ENCODE measurements around the gene PDE7B. TPM values are rescaled to one million over a fixed set of nuclear protein-coding genes. Genes with fewer than 3 reads are reported as not detected.
A peak's percentile ranks its signal among the peaks of the same experiment; 100 is the strongest.

The PDE7B gene
- polyA plus RNA-seq, 1 of the 3 experiments (the other 2 are of a cell fraction), result 1.9 TPM

DNA sequence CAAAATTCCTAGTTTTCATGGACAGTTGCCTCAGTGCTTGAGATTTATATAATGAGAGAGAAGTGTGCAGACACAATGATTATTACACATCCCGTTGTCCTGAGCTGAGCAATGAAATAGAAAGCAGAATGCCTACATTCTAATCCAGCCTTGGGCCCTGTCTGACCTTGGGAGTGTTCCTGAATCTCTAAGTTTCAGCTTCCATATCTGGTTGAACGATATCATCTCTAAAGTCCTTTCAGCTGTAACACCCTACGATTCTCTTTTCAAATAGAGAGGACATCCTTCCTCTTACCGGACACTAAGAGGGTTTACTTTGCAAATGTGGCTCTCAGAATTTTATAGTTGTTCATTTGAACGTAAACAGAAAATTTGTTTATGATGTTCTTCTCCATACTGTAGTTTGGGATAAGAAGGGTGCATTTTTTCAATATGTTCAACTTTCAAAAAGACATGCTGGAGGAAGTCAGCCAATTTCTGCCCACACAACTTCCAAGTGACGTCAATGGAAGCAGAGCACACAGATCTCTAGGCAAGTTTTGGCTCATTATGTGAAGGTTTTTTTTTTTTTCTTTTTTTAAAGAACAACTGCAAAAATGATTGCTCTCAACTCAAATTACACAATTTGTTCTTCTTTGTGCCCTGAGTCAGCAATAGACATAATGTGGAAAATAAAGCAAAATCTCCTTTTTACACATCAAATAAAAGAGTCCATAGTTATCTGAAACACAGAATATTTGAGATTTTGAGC, 50.4 kb downstream of the PDE7B start:
- TF ChIP-seq, protein P1, sequence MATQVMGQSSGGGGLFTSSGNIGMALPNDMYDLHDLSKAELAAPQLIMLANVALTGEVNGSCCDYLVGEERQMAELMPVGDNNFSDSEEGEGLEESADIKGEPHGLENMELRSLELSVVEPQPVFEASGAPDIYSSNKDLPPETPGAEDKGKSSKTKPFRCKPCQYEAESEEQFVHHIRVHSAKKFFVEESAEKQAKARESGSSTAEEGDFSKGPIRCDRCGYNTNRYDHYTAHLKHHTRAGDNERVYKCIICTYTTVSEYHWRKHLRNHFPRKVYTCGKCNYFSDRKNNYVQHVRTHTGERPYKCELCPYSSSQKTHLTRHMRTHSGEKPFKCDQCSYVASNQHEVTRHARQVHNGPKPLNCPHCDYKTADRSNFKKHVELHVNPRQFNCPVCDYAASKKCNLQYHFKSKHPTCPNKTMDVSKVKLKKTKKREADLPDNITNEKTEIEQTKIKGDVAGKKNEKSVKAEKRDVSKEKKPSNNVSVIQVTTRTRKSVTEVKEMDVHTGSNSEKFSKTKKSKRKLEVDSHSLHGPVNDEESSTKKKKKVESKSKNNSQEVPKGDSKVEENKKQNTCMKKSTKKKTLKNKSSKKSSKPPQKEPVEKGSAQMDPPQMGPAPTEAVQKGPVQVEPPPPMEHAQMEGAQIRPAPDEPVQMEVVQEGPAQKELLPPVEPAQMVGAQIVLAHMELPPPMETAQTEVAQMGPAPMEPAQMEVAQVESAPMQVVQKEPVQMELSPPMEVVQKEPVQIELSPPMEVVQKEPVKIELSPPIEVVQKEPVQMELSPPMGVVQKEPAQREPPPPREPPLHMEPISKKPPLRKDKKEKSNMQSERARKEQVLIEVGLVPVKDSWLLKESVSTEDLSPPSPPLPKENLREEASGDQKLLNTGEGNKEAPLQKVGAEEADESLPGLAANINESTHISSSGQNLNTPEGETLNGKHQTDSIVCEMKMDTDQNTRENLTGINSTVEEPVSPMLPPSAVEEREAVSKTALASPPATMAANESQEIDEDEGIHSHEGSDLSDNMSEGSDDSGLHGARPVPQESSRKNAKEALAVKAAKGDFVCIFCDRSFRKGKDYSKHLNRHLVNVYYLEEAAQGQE (IDR thresholded peaks at IDR 0.05; ENCODE audit: low read depth, low read length), result no peak
- TF ChIP-seq CHD2 (IDR thresholded peaks at IDR 0.05; ENCODE audit: low read length, partially characterized antibody) (no peak), FOXJ3 (CRISPR knock-in tag; IDR thresholded peaks at IDR 0.05) (no peak), RXRA (IDR thresholded peaks at IDR 0.05; ENCODE audit: borderline replicate concordance, low read depth) (no peak), NRF1 (IDR thresholded peaks at IDR 0.05; ENCODE audit: low read depth, low read length) (no peak), RCOR1 (IDR thresholded peaks at IDR 0.05; ENCODE audit: low read length) (no peak), USF1 (IDR thresholded peaks at IDR 0.05; ENCODE audit: borderline replicate concordance, low read depth) (no peak), PBX3 (IDR thresholded peaks at IDR 0.05) (no peak)
- Histone ChIP-seq H3K4me3 (ENCODE audit: low read depth in 2 of 2, low read length in 1 of 2) (no peak overlapping the region), H4K20me1 (ENCODE audit: insufficient read depth) (no peaks in the 10 kb centered on the region), H3K9me3 (no peaks in the 10 kb centered on the region), H3K4me2 (no peak overlapping the region), H3K4me1 (ENCODE audit: control insufficient read depth in 1 of 2, insufficient read depth in 2 of 2, low read depth in 1 of 2, low read length in 1 of 2) (peaks cover 0 to 6% of the 10 kb centered on the region in 2 experiments; a peak in 2 of 4 replicates), H3K36me3 (replicated peaks in 1 of 2; ENCODE audit: control insufficient read depth in 1 of 2, insufficient read depth in 2 of 2, low read length in 1 of 2) (no peaks in the 10 kb centered on the region), H3K79me2 (ENCODE audit: insufficient read depth) (no peaks in the 10 kb centered on the region), H3K27ac (ENCODE audit: low read depth in 2 of 2, low read length in 1 of 2) (peak overlapping the region in 1 of 2 experiments; percentile 21; a peak in 1 of 4 replicates), H3K27me3 (ENCODE audit: insufficient read depth) (no peaks in the 10 kb centered on the region), H3K9me2 (no peaks in the 10 kb centered on the region), H3F3A (replicated peaks; ENCODE audit: insufficient read depth) (peaks cover 6% of the 10 kb centered on the region), H3K9ac (no peak overlapping the region), H2AFZ (ENCODE audit: low read depth) (no peak overlapping the region)
- 86% methylated on average over 6 of the region's 6 CpGs for WGBS (ENCODE audit: low lambda C conversion rate)
- POLR2A ChIA-PET, result no interaction called here
- no peak for DNase-seq
- CTCF ChIA-PET, result interaction anchor here (0.6 to 1.7 kb wide), 3 partner anchors 8 to 366 kb away, joined by 3 to 8 read pairs (median 3); no protein-coding TSS in a partner anchor

DNA sequence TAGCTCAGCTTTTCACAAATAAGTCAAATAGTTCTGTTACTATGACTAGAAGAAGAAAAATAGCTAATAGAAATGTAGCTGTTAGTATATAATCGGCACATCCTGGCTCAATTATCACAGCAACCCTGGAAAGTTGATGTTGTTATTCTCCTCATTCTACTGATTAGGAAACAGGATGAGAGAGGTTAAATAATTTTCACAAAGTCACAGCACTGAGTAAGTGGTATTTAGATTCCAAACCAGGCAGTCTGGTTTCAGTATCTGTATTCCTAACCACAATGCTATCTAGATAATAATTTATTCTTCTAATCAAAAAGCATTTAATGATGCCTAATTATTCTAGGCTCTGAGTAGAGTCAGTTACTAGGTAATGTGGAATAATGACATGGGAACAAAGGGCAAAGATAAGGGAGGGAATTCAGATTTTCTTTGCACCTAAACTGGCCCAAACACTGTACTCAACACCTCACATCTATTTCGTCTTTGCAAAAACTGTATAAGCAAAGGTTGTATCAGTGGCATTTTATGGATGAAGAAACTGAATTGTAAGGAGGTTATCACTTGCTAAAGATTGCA, 51.3 kb downstream of the PDE7B start:
- Histone ChIP-seq H3F3A (replicated peaks; ENCODE audit: insufficient read depth) (peaks cover 6% of the 10 kb centered on the region), H3K9ac (no peak overlapping the region), H3K27me3 (ENCODE audit: insufficient read depth) (no peaks in the 10 kb centered on the region), H3K79me2 (ENCODE audit: insufficient read depth) (no peaks in the 10 kb centered on the region), H3K27ac (ENCODE audit: low read depth in 2 of 2, low read length in 1 of 2) (no peak overlapping the region), H2AFZ (ENCODE audit: low read depth) (no peak overlapping the region), H3K4me2 (no peak overlapping the region), H3K9me2 (no peaks in the 10 kb centered on the region), H3K4me3 (ENCODE audit: low read depth in 2 of 2, low read length in 1 of 2) (no peak overlapping the region), H4K20me1 (ENCODE audit: insufficient read depth) (no peaks in the 10 kb centered on the region), H3K36me3 (replicated peaks in 1 of 2; ENCODE audit: control insufficient read depth in 1 of 2, insufficient read depth in 2 of 2, low read length in 1 of 2) (no peaks in the 10 kb centered on the region), H3K4me1 (ENCODE audit: control insufficient read depth in 1 of 2, insufficient read depth in 2 of 2, low read depth in 1 of 2, low read length in 1 of 2) (peaks cover 0 to 9% of the 10 kb centered on the region in 2 experiments; a peak in 2 of 4 replicates), H3K9me3 (no peaks in the 10 kb centered on the region)
- TF ChIP-seq POLR2AphosphoS5 (IDR thresholded peaks at IDR 0.05; ENCODE audit: low read depth, low read length) (no peak), ELF1 (IDR thresholded peaks at IDR 0.05) (no peak), RFX5 (IDR thresholded peaks at IDR 0.05; ENCODE audit: low read length) (no peak), TAF1 (IDR thresholded peaks at IDR 0.05; ENCODE audit: borderline replicate concordance, low read depth, low read length) (no peak), EZH2phosphoT487 (IDR thresholded peaks at IDR 0.05; ENCODE audit: borderline replicate concordance, low read depth) (no peak), EP300 (IDR thresholded peaks at IDR 0.05; ENCODE audit: borderline replicate concordance in 1 of 2, low read depth in 1 of 2, low read length in 1 of 2) (no peak), FOXM1 (IDR thresholded peaks at IDR 0.05; ENCODE audit: low read depth) (no peak), NRF1 (IDR thresholded peaks at IDR 0.05; ENCODE audit: low read depth, low read length) (no peak)
- TF ChIP-seq, protein P2, sequence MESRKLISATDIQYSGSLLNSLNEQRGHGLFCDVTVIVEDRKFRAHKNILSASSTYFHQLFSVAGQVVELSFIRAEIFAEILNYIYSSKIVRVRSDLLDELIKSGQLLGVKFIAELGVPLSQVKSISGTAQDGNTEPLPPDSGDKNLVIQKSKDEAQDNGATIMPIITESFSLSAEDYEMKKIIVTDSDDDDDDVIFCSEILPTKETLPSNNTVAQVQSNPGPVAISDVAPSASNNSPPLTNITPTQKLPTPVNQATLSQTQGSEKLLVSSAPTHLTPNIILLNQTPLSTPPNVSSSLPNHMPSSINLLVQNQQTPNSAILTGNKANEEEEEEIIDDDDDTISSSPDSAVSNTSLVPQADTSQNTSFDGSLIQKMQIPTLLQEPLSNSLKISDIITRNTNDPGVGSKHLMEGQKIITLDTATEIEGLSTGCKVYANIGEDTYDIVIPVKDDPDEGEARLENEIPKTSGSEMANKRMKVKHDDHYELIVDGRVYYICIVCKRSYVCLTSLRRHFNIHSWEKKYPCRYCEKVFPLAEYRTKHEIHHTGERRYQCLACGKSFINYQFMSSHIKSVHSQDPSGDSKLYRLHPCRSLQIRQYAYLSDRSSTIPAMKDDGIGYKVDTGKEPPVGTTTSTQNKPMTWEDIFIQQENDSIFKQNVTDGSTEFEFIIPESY (IDR thresholded peaks at IDR 0.05; ENCODE audit: borderline replicate concordance, low read depth), result no peak
- ChIA-PET CTCF (no interaction called here), POLR2A (no interaction called here)
- WGBS (ENCODE audit: low lambda C conversion rate), result 97% methylated on average over 2 of the region's 2 CpGs
- no peak for DNase-seq

Measured in SK-N-SH (cell line).